AG04450 (cell line): ENCODE data around the gene LTB. TPM values are rescaled to one million over a fixed set of nuclear protein-coding genes. Genes with fewer than 3 reads are reported as not detected.

Experiments
- CTCF ChIA-PET: fragments of 300-600, 350-600 bp; formaldehyde crosslinking; extraction: SDS; loops from one replicate; lab custom pipeline; 2022; ENCODE audit warnings: antibody characterized with exemption, inconsistent platforms; lab: Charles Lee
- POLR2A ChIA-PET: fragments of 350-600 bp; formaldehyde crosslinking; extraction: SDS; loops from one replicate; lab custom pipeline; 2021; ENCODE audit warnings: antibody characterized with exemption, inconsistent platforms; lab: Yijun Ruan, JAX
- DNase-seq: peaks from one replicate; pipeline ENCODE4 v3.0.0-alpha.2; 2011; ENCODE audit warnings: low read depth, low spot score
- H3K27ac ChIP-seq: one replicate; pipeline ENCODE4 v1.5.1; 2012; ENCODE audit warnings: low read depth, low read length, control low read depth
- H3K27me3 ChIP-seq: one replicate; pipeline ENCODE4 v1.6.0; 2012; ENCODE audit warnings: low read length; ENCODE audit not compliant: control insufficient read depth, insufficient read depth
- H3K4me3 ChIP-seq: 2 replicates; pipeline ENCODE4 v1.5.1; 2011; ENCODE audit warnings: mild to moderate bottlenecking, low read depth, low read length, control low read depth
- H3K9me3 ChIP-seq: 2 replicates; pipeline ENCODE4 v1.5.1; 2012; ENCODE audit warnings: low read length; ENCODE audit not compliant: control insufficient read depth, insufficient read depth
- CTCF ChIP-seq: IDR thresholded peaks from 2 replicates; pipeline ENCODE4 v1.5.1; 2011; ENCODE audit warnings: low read depth, low read length, control low read depth, inconsistent platforms
- polyA plus RNA-seq: library from polyadenylated mRNA; depleted of rRNA; stranded (reverse); fragments of >200 nt; gene quantifications from 2 replicates; pipeline ENCODE4 v1.2.3, GENCODE V29; 2011

Gene LTB
- polyA plus RNA-seq, 1 experiment = not detected

- DNase-seq = no peak
- CTCF ChIA-PET = interaction anchor here (0.5 to 2.6 kb wide), 3 partner anchors 8 to 37 kb away, joined by 3 to 11 read pairs (median 5); no protein-coding TSS in a partner anchor
- POLR2A ChIA-PET = interaction anchor here (1.0 kb wide), 1 partner anchor 10 kb away, joined by 3 read pairs; no protein-coding TSS in a partner anchor
- H3K27me3 ChIP-seq = peaks cover under 1% of the 10 kb centered on the region
- H3K4me3 ChIP-seq = no peak overlapping the region
- H3K27ac ChIP-seq = peak overlapping the region; percentile 68
- no peaks in the 10 kb centered on the region; the same call in 1 of the 2 replicates for H3K9me3 ChIP-seq
- TF ChIP-seq CTCF = no peak
These were observed 22.1 kb downstream of the LTB start for GRCh38 chr6:31559958-31560696.

DNA sequence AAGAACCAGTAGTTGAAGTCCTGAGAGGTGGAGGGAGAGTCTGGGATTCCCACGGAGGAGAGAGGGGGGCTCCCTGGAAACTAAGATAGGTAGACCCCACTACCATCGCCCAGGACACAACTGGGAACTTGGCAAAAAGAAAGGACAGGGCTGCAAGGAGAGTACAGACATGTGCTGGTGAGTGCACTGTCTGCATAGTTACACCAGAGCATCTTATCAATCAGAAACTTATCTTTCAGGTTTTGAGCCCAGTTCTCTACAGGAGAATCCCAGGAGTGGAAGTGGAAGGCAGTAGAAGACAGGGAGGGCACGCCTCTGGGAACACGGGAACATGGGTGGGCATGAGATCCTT lies 22.6 kb downstream of the LTB start:
- no peak for DNase-seq
- H3K9me3 ChIP-seq = no peaks in the 10 kb centered on the region; the same call in 1 of the 2 replicates
- no peaks in the 10 kb centered on the region for H3K27me3 ChIP-seq
- no peak overlapping the region for H3K4me3 ChIP-seq
- H3K27ac ChIP-seq = peak overlapping the region; percentile 68
- no peak for TF ChIP-seq CTCF
- POLR2A ChIA-PET = no interaction called here
- CTCF ChIA-PET = interaction anchor here (1.3 to 2.6 kb wide), 2 partner anchors 8 to 38 kb away, joined by 3 to 11 read pairs; no protein-coding TSS in a partner anchor

GRCh38 chr6:31558631-31559500 lies 23.4 kb downstream of the LTB start:
- no peak overlapping the region for H3K4me3 ChIP-seq
- H3K27ac ChIP-seq = peak overlapping the region; percentile 31
- ChIA-PET POLR2A (no interaction called here), CTCF (interaction anchor here (1.0 to 2.6 kb wide), 3 partner anchors 9 to 39 kb away, joined by 3 to 11 read pairs (median 3); no protein-coding TSS in a partner anchor)
- H3K27me3 ChIP-seq = no peaks in the 10 kb centered on the region
- no peaks in the 10 kb centered on the region; the same call in 1 of the 2 replicates for H3K9me3 ChIP-seq
- no peak for DNase-seq
- TF ChIP-seq CTCF = no peak

DNA sequence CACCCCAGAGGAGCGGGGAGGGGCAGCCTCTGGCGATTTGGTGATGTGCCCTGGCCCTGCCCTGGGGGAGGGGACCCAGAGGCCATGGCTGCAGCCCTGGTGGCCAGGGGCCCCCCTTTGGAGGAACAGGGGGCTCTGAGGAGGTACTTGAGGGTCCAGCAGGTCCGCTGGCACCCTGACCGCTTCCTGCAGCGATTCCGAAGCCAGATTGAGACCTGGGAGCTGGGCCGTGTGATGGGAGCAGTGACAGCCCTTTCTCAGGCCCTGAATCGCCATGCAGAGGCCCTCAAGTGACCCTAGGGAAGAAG lies 24.0 kb downstream of the LTB start:
- CTCF ChIA-PET = interaction anchor here (1.0 kb wide), 1 partner anchor 39 kb away, joined by 3 read pairs; no protein-coding TSS in a partner anchor
- Histone ChIP-seq H3K4me3 (no peak overlapping the region), H3K27ac (no peak overlapping the region), H3K9me3 (no peaks in the 10 kb centered on the region; the same call in 1 of the 2 replicates), H3K27me3 (no peaks in the 10 kb centered on the region)
- POLR2A ChIA-PET = no interaction called here
- DNase-seq = no peak
- no peak for TF ChIP-seq CTCF
